ENCODE results near the gene TTC23. TPM values are rescaled to one million over a fixed set of nuclear protein-coding genes. Genes with fewer than 3 reads are reported as not detected.

TTC23 gene
- total RNA-seq, 1 experiment from 2014 or later = 13.4 TPM

DNA sequence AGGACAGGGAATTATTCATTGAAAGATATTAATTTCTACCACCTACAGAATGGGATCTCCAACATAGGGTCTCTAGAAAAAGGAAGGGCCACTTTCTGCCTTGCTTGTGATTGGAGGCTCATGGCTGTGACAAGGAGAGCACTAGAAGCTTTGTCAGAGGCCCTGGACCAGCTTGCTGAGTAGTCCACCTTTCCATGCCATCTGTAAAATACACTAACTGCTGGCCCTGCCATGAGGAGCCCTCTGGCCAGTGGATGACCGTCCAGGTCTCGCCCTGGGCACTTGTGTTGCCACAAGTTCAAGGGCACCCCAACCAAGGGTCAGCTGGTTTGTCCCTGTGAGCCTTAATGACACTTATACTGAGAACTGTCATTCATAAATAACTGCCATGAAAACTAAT, 146.1 kb downstream of the TTC23 start:
- no peaks in the 10 kb centered on the region for H3K36me3 ChIP-seq (ENCODE audit: insufficient read depth, low read length, poor library complexity, severe bottlenecking)
- TF ChIP-seq, protein P1, sequence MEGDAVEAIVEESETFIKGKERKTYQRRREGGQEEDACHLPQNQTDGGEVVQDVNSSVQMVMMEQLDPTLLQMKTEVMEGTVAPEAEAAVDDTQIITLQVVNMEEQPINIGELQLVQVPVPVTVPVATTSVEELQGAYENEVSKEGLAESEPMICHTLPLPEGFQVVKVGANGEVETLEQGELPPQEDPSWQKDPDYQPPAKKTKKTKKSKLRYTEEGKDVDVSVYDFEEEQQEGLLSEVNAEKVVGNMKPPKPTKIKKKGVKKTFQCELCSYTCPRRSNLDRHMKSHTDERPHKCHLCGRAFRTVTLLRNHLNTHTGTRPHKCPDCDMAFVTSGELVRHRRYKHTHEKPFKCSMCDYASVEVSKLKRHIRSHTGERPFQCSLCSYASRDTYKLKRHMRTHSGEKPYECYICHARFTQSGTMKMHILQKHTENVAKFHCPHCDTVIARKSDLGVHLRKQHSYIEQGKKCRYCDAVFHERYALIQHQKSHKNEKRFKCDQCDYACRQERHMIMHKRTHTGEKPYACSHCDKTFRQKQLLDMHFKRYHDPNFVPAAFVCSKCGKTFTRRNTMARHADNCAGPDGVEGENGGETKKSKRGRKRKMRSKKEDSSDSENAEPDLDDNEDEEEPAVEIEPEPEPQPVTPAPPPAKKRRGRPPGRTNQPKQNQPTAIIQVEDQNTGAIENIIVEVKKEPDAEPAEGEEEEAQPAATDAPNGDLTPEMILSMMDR (conservative IDR thresholded peaks at IDR 0.05; ENCODE audit: low read depth, low read length) = no peak
- no peak for TF ChIP-seq EZH2 (IDR thresholded peaks at IDR 0.05; ENCODE audit: borderline replicate concordance, low read depth, low read length, poor library complexity, severe bottlenecking)
- H3K4me3 ChIP-seq (ENCODE audit: low read depth, low read length, poor library complexity, severe bottlenecking) = no peak overlapping the region
- H3K9me3 ChIP-seq (ENCODE audit: low read depth, low read length, poor library complexity, severe bottlenecking) = no peaks in the 10 kb centered on the region
- ChIA-PET POLR2A (ENCODE audit: low non-redundant PET) (no interaction called here), CTCF (interaction anchor here (1.3 kb wide), 1 partner anchor 26 kb away, joined by 3 read pairs; no protein-coding TSS in a partner anchor)
- H3K27me3 ChIP-seq (replicated peaks; ENCODE audit: insufficient read depth, low read depth, low read length, poor library complexity) = peaks cover 21% of the 10 kb centered on the region
- BruUV-seq (replicated peaks) = no TSS peak
- H3K4me1 ChIP-seq (ENCODE audit: insufficient read depth, low read length, poor library complexity, severe bottlenecking) = peaks cover 7% of the 10 kb centered on the region
- no peak for DNase-seq (ENCODE audit: low spot score)
- intact Hi-C loops (cut with micrococcal nuclease; ENCODE audit: unreplicated experiment) = loop anchor here (5.0 to 10.0 kb wide), 2 partner anchors 604 to 632 kb away; partner anchors contain the start of gene LYSMD4
- H3K27ac ChIP-seq (ENCODE audit: low read depth, low read length, poor library complexity, severe bottlenecking) = no peak overlapping the region

DNA sequence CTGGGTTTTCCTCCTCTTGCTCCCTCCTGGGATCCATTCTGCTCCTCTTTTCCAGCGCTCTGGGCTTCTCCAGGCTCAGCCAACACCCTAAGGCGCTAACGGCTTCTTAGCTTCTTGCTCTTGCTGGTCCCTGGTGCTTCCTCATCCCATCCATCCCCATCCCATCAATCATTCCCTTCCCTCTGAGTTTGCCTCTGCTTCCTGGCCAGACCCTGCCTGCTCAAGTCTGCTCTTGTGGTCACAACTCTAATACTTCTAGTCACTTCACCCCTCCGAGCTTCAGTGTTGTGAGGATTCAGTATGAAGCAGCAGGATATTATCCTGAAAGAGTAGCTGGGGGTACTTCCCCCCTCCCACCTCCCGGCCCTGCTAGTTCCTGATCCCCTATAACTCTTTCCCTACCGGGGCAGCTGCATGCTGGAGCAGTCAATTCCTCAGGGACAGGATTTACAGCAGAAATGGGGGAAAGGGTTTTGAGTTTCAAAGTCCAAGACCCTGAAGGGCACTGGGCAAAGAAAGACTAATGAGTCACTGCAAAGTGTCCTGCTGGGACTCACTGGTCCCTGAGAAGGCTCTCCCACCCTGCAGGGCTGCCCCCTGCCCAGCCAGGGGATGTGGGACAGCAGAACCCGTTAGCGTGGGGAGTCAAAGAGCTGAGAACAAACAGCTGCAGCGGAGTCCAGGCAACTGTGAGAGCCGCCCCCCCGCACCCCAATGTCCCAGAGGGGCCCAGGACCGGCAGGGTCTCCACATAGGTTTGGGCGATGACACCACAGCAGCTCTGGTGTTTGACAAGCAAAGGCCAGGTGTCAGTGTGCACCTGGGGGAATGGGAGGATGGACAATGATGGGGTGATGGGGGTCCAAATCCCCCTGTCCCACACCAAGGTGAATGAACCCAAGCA, 146.8 kb downstream of the TTC23 start:
- Histone ChIP-seq H3K27ac (ENCODE audit: low read depth, low read length, poor library complexity, severe bottlenecking) (no peak overlapping the region), H3K27me3 (replicated peaks; ENCODE audit: insufficient read depth, low read depth, low read length, poor library complexity) (peaks cover 21% of the 10 kb centered on the region), H3K4me1 (ENCODE audit: insufficient read depth, low read length, poor library complexity, severe bottlenecking) (peaks cover 7% of the 10 kb centered on the region), H3K36me3 (ENCODE audit: insufficient read depth, low read length, poor library complexity, severe bottlenecking) (no peaks in the 10 kb centered on the region), H3K4me3 (ENCODE audit: low read depth, low read length, poor library complexity, severe bottlenecking) (no peak overlapping the region), H3K9me3 (ENCODE audit: low read depth, low read length, poor library complexity, severe bottlenecking) (no peaks in the 10 kb centered on the region)
- intact Hi-C loops (cut with micrococcal nuclease; ENCODE audit: unreplicated experiment) = loop anchor here (5.0 to 10.0 kb wide), 2 partner anchors 605 to 632 kb away; partner anchors contain the start of gene LYSMD4
- no peak for DNase-seq (ENCODE audit: low spot score)
- ChIA-PET POLR2A (ENCODE audit: low non-redundant PET) (no interaction called here), CTCF (interaction anchor here (1.3 kb wide), 1 partner anchor 26 kb away, joined by 3 read pairs; no protein-coding TSS in a partner anchor)
- no TSS peak for BruUV-seq (replicated peaks)
- no peak for TF ChIP-seq EZH2 (IDR thresholded peaks at IDR 0.05; ENCODE audit: borderline replicate concordance, low read depth, low read length, poor library complexity, severe bottlenecking)
- TF ChIP-seq, protein P1 (conservative IDR thresholded peaks at IDR 0.05; ENCODE audit: low read depth, low read length) = no peak

DNA sequence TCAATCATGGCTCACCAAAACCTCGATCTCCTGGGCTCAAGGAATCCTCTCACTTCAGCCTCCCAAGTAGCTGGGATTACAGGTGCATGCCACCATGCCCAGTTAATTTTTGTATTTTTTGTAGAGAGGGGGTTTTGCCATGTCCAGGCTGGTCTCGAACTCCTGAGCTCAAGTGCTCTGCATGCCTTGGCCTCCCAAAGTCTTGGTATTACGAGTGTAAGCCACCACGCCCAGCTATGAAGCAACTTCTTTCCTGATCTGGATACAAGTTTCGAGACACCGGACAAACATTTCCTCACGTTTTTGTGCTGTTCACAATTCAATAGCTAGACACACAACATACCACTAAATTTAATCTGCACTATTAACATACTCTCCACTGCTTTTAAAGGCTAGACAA, 147.9 kb downstream of the TTC23 start:
- no TSS peak for BruUV-seq (replicated peaks)
- intact Hi-C loops (cut with micrococcal nuclease; ENCODE audit: unreplicated experiment) = loop anchor here (5.0 to 10.0 kb wide), 2 partner anchors 606 to 633 kb away; partner anchors contain the start of gene LYSMD4

More for the DNA sequence above, 147.9 kb downstream of the TTC23 start:
- Histone ChIP-seq H3K36me3 (ENCODE audit: insufficient read depth, low read length, poor library complexity, severe bottlenecking) (no peaks in the 10 kb centered on the region), H3K27me3 (replicated peaks; ENCODE audit: insufficient read depth, low read depth, low read length, poor library complexity) (peaks cover 15% of the 10 kb centered on the region), H3K4me3 (ENCODE audit: low read depth, low read length, poor library complexity, severe bottlenecking) (no peak overlapping the region), H3K4me1 (ENCODE audit: insufficient read depth, low read length, poor library complexity, severe bottlenecking) (peaks cover 7% of the 10 kb centered on the region), H3K27ac (ENCODE audit: low read depth, low read length, poor library complexity, severe bottlenecking) (no peak overlapping the region), H3K9me3 (ENCODE audit: low read depth, low read length, poor library complexity, severe bottlenecking) (no peaks in the 10 kb centered on the region)
- no peak for DNase-seq (ENCODE audit: low spot score)
- POLR2A ChIA-PET (ENCODE audit: low non-redundant PET) = no interaction called here
- CTCF ChIA-PET = interaction anchor here (0.5 to 2.1 kb wide), 3 partner anchors 190 to 603 kb away, joined by 3 to 11 read pairs (median 3); no protein-coding TSS in a partner anchor
- TF ChIP-seq, protein P1 (conservative IDR thresholded peaks at IDR 0.05; ENCODE audit: low read depth, low read length) = no peak
- no peak for TF ChIP-seq EZH2 (IDR thresholded peaks at IDR 0.05; ENCODE audit: borderline replicate concordance, low read depth, low read length, poor library complexity, severe bottlenecking)
